ENCODE measurements around the gene VHLL.

The VHLL gene

GRCh38 chr1:156291226-156292061 lies 7.7 kb downstream of the VHLL start:
- DNase-seq (ENCODE audit: low spot score) = peak; percentile 84

- DNase-seq (ENCODE audit: low spot score) = no peak
Measured at GRCh38 chr1:156289857-156290256, 9.2 kb downstream of the VHLL start.

GRCh38 chr1:156286061-156286460 lies 13.0 kb downstream of the VHLL start:
- no peak for DNase-seq (ENCODE audit: low spot score)

GRCh38 chr1:156285437-156285836 lies 13.7 kb downstream of the VHLL start:
- no peak for DNase-seq (ENCODE audit: low spot score)

- no peak for DNase-seq (ENCODE audit: low spot score)
Measured at GRCh38 chr1:156284757-156285156, 14.3 kb downstream of the VHLL start.

GRCh38 chr1:156284112-156284511 lies 15.0 kb downstream of the VHLL start, which contains the start of gene TMEM79:
TMEM79 (plus strand) TSS chr1:156284325; CDS start chr1:156285227, 902 bp downstream.
- DNase-seq (ENCODE audit: low spot score) = no peak

- DNase-seq (ENCODE audit: low spot score) = no peak
Measured at GRCh38 chr1:156283521-156283920, 15.6 kb downstream of the VHLL start.

GRCh38 chr1:156282479-156283222 lies 16.5 kb downstream of the VHLL start, which contains the start of gene SMG5:
SMG5 (minus strand) TSS chr1:156282825; CDS start chr1:156282680, 145 bp downstream.
- peak; percentile 98 for DNase-seq (ENCODE audit: low spot score)

- peak; percentile 50 for DNase-seq (ENCODE audit: low spot score)
Measured at GRCh38 chr1:156281693-156282478, 17.2 kb downstream of the VHLL start.

GRCh38 chr1:156281281-156281680 lies 17.8 kb downstream of the VHLL start:
- no peak for DNase-seq (ENCODE audit: low spot score)

- DNase-seq (ENCODE audit: low spot score) = no peak
Measured at GRCh38 chr1:156279837-156280236, 19.3 kb downstream of the VHLL start.

- DNase-seq (ENCODE audit: low spot score) = no peak
Measured at GRCh38 chr1:156276966-156277381, 22.1 kb downstream of the VHLL start.

- no peak for DNase-seq (ENCODE audit: low spot score)
Measured at GRCh38 chr1:156276532-156276931, 22.6 kb downstream of the VHLL start.

GRCh38 chr1:156270314-156270713 lies 28.8 kb downstream of the VHLL start:
- DNase-seq (ENCODE audit: low spot score) = no peak

- DNase-seq (ENCODE audit: low spot score) = no peak
Measured at GRCh38 chr1:156268336-156268735, 30.8 kb downstream of the VHLL start.

GRCh38 chr1:156266051-156266450 lies 33.1 kb downstream of the VHLL start:
- DNase-seq (ENCODE audit: low spot score) = no peak

GRCh38 chr1:156263288-156263655 lies 35.8 kb downstream of the VHLL start:
- no peak for DNase-seq (ENCODE audit: low spot score)

GRCh38 chr1:156262461-156263287 lies 36.4 kb downstream of the VHLL start:
- no peak for DNase-seq (ENCODE audit: low spot score)

- DNase-seq (ENCODE audit: low spot score) = no peak
Measured at GRCh38 chr1:156260896-156261295, 38.2 kb downstream of the VHLL start.

GRCh38 chr1:156259805-156260204 lies 39.3 kb downstream of the VHLL start:
- DNase-seq (ENCODE audit: low spot score) = no peak

GRCh38 chr1:156258859-156259258 lies 40.2 kb downstream of the VHLL start:
- DNase-seq (ENCODE audit: low spot score) = no peak

Data from cerebellar cortex (tissue), 1 donor.